Measurements from ENCODE around the gene KIAA0319L.

GRCh38 chr1:35454176-35454575, 103.0 kb downstream of the KIAA0319L start:
- no peak for TF ChIP-seq CTCF (IDR thresholded peaks at IDR 0.05)
- TF ChIP-seq REST (IDR thresholded peaks at IDR 0.05; ENCODE audit: insufficient read depth in 1 of 2, low read depth in 2 of 2, low read length in 1 of 2) = no peak
- TF ChIP-seq POLR2AphosphoS5 (IDR thresholded peaks at IDR 0.05; ENCODE audit: low read depth, low read length) = no peak
- TF ChIP-seq SIN3A (IDR thresholded peaks at IDR 0.05; ENCODE audit: borderline replicate concordance, insufficient read depth, low read depth, low read length) = no peak
- no peak for TF ChIP-seq TCF7L2 (IDR thresholded peaks at IDR 0.05; ENCODE audit: low read depth, low read length)

All from Panc1 (cell line).